Caco-2 (cell line): Measurements from ENCODE around the gene MRPL58. TPM values are rescaled to one million over a fixed set of nuclear protein-coding genes. Genes with fewer than 3 reads are reported as not detected.
A peak's percentile ranks its signal among the peaks of the same experiment; 100 is the strongest.

ENCODE experiments used
- BruUV-seq: library from RNA; stranded (reverse); fragments of 400-500 nt; replicated peaks from 2 replicates; lab custom pipeline; 2021; lab: Mats Ljungman, UMichigan
- CTCF ChIA-PET: fragments of 300-600 bp; sonication (Branson Sonifier 250); formaldehyde crosslinking; loops from one replicate; lab custom pipeline; 2022; ENCODE audit warnings: antibody characterized with exemption; lab: Charles Lee
- POLR2A ChIA-PET: fragments of 300-600 bp; sonication (Branson Sonifier 250); formaldehyde crosslinking; loops from one replicate; lab custom pipeline; 2022; ENCODE audit warnings: antibody characterized with exemption; lab: Charles Lee
- DNase-seq, 2 experiments: peaks; one replicate each; pipeline versions ENCODE4 v3.0.0 to v3.0.0-alpha.2; 2020 to 2022
- H3K27me3 ChIP-seq: replicated peaks from 2 replicates; pipeline ENCODE4 v1.6.0; 2011; ENCODE audit warnings: low read length; ENCODE audit not compliant: control insufficient read depth, insufficient read depth
- H3K36me3 ChIP-seq: 2 replicates; pipeline ENCODE4 v1.5.1; 2011; ENCODE audit warnings: low read length; ENCODE audit not compliant: control insufficient read depth, insufficient read depth
- H3K4me1 ChIP-seq: fragments of 250-450 bp; sonication (Bioruptor Pico); 2 replicates; pipeline ENCODE4 v1.5.1; 2020; ENCODE audit warnings: mild to moderate bottlenecking
- H3K4me3 ChIP-seq: 2 replicates; pipeline ENCODE4 v1.5.1; 2011; ENCODE audit warnings: low read depth, mild to moderate bottlenecking, control low read depth, low read length
- H3K9me3 ChIP-seq: fragments of 250-450 bp; sonication (Bioruptor Pico); 2 replicates; pipeline ENCODE4 v1.5.1; 2020; ENCODE audit warnings: mild to moderate bottlenecking, moderate library complexity
- H3K27ac Mint-ChIP-seq: one replicate; pipeline ENCODE4 v1.8.0; 2022; ENCODE audit warnings: mixed read lengths; ENCODE audit not compliant: unreplicated experiment
- H3K27me3 Mint-ChIP-seq: one replicate; pipeline ENCODE4 v1.8.0; 2022; ENCODE audit warnings: mixed read lengths; ENCODE audit not compliant: insufficient read depth, unreplicated experiment
- H3K36me3 Mint-ChIP-seq: one replicate; pipeline ENCODE4 v1.8.0; 2022; ENCODE audit warnings: mild to moderate bottlenecking, mixed read lengths; ENCODE audit not compliant: insufficient read depth, unreplicated experiment
- H3K4me1 Mint-ChIP-seq: one replicate; pipeline ENCODE4 v1.8.0; 2022; ENCODE audit warnings: low read depth, mixed read lengths; ENCODE audit not compliant: unreplicated experiment
- H3K4me3 Mint-ChIP-seq: one replicate; pipeline ENCODE4 v1.8.0; 2022; ENCODE audit warnings: mild to moderate bottlenecking, moderate library complexity, mixed read lengths; ENCODE audit not compliant: unreplicated experiment
- H3K9me3 Mint-ChIP-seq: one replicate; pipeline ENCODE4 v1.8.0; 2022; ENCODE audit warnings: mixed read lengths; ENCODE audit not compliant: unreplicated experiment
- CTCF ChIP-seq, 2 experiments: fragments of 200-600 bp in 1 of 2; IDR thresholded peaks; 1 replicate in 1 of 2; 2 replicates in 1 of 2; pipeline versions ENCODE4 v1.5.1 to v1.8.0; 2011 to 2022; ENCODE audit warnings: antibody characterized with exemption in 1 of 2, control low read depth in 1 of 2, inconsistent platforms in 1 of 2, low read depth in 1 of 2, low read length in 1 of 2, mild to moderate bottlenecking in 1 of 2, moderate library complexity in 1 of 2; ENCODE audit not compliant: insufficient read depth in 1 of 2, severe bottlenecking in 1 of 2, unreplicated experiment in 1 of 2
- intact Hi-C: fragments of 100-400 bp; cut with micrococcal nuclease; formaldehyde crosslinking; loops from one replicate; pipeline ENCODE4 v1.10.0; 2022; ENCODE audit not compliant: unreplicated experiment
- total RNA-seq: library from RNA; stranded (reverse); gene quantifications from 2 replicates; pipeline ENCODE4 v1.2.3, GENCODE V29; 2022

MRPL58 gene
- total RNA-seq, 1 experiment from 2014 or later = 61.0 TPM

DNA sequence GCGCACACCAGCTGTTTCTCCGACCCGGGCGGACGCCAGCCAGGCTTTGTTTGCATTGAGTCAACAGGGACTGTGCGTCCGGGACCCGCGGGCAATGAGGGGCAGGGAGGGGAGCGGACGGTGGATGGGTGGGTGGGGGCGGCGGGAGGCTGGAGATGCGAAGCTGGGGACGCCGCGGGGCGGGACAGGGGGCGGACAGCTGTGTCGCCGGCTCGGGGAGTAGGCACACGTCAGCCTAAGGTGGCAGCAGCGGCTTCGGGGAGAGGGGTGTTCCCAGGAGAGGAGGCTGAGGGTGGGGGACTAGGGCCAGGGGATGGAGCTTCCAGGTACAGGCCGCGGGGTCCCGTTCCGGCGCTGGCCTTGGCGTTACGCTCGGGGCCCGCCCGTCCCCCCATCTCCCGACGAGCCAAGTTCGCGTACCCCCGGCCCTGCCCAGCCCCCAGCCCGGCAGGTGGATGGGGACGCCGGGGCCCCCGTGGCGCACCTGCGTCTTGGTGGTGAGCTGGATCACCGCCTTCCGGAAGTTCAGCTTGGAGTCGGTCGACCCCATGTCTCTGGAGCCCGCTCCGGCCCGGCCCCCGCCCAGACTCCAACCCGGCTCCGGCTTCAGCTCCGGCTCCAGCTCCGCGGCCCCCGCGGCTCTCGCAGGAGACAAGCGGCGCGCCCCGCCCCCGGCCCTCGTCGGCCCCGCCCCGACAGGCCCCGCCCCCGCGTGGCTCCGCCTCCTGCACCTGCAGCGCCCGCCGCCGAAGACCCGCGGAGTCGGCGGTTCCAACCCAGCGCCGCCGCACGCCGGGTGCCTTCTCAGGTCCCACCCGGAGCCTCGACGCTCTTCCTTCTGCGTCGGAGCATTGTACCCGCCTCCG, 40.1 kb upstream of the MRPL58 start, which contains the start of gene HID1:
TSS of gene HID1 (minus strand) at position 653 of the 866 bp plus-strand sequence. CDS start at position 550, 103 bp downstream.
- DNase-seq = peak; percentile 75 to 87
- BruUV-seq = no TSS peak
- H3K27me3 Mint-ChIP-seq = peaks cover 2% of the 10 kb centered on the region
- H3K4me3 ChIP-seq = peak within 1 kb of the TSS; percentile 90
- H3K9me3 Mint-ChIP-seq = no peaks in the 10 kb centered on the region
- no peak for TF ChIP-seq CTCF (IDR thresholded peaks at IDR 0.05; ENCODE audit: insufficient read depth in 1 of 2, low read depth in 1 of 2, low read length in 1 of 2, severe bottlenecking in 1 of 2, unreplicated experiment in 1 of 2)
- no peaks in the 10 kb centered on the region for H3K36me3 ChIP-seq
- H3K4me1 ChIP-seq = peaks cover 36% of the 10 kb centered on the region
- ChIA-PET CTCF (interaction anchor here (0.7 to 4.7 kb wide), 8 partner anchors 10 to 99 kb away, joined by 3 to 61 read pairs (median 5); partner anchors contain the start of genes CDR2L, FDXR and MRPL58), POLR2A (interaction anchor here (0.7 to 2.6 kb wide), 8 partner anchors 10 to 99 kb away, joined by 3 to 19 read pairs (median 4); partner anchors contain the start of genes CDR2L, FDXR and MRPL58)
- no peaks in the 10 kb centered on the region for H3K9me3 ChIP-seq
- H3K4me1 Mint-ChIP-seq = peaks cover 28% of the 10 kb centered on the region
- no peaks in the 10 kb centered on the region for H3K27me3 ChIP-seq
- no peak within 1 kb of the TSS for H3K27ac Mint-ChIP-seq
- peak within 1 kb of the TSS; percentile 84 for H3K4me3 Mint-ChIP-seq
- intact Hi-C loops = loop anchor here (1.0 kb wide), 1 partner anchor 10 kb away; no protein-coding TSS in a partner anchor
- peaks cover 6% of the 10 kb centered on the region for H3K36me3 Mint-ChIP-seq

DNA sequence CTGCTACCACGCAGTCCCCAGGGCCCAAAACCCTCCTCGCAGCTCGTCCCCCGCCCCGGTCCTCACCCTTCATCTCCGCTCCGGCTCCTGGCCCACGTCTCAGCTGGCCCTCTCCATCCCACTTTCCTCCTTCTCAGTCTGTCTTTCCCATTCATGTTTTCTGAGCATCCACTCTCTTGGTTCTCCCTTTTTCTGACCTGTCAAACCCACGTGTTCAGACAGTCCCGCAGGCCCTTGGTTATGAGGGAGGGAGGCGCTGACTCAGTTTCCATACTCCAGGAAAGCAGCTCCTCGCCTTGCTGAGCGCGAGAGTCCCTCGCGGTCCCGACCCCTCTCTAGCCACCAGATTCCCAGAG, 39.5 kb upstream of the MRPL58 start:
- intact Hi-C loops = loop anchor here (1.0 kb wide), 1 partner anchor 9 kb away; no protein-coding TSS in a partner anchor
- BruUV-seq = no TSS peak
- no peak for TF ChIP-seq CTCF (IDR thresholded peaks at IDR 0.05; ENCODE audit: insufficient read depth in 1 of 2, low read depth in 1 of 2, low read length in 1 of 2, severe bottlenecking in 1 of 2, unreplicated experiment in 1 of 2)
- Mint-ChIP-seq H3K36me3 (peaks cover 6% of the 10 kb centered on the region), H3K4me3 (peak overlapping the region; percentile 84), H3K27me3 (peaks cover 2% of the 10 kb centered on the region), H3K4me1 (peaks cover 28% of the 10 kb centered on the region), H3K27ac (no peak overlapping the region), H3K9me3 (no peaks in the 10 kb centered on the region)
- H3K27me3 ChIP-seq = no peaks in the 10 kb centered on the region
- no peaks in the 10 kb centered on the region for H3K9me3 ChIP-seq
- H3K4me1 ChIP-seq = peaks cover 31% of the 10 kb centered on the region
- no peak for DNase-seq
- ChIA-PET POLR2A (interaction anchor here (0.7 to 2.6 kb wide), 8 partner anchors 10 to 100 kb away, joined by 3 to 19 read pairs (median 4); partner anchors contain the start of genes CDR2L, FDXR and MRPL58), CTCF (interaction anchor here (1.0 to 4.7 kb wide), 5 partner anchors 11 to 40 kb away, joined by 4 to 61 read pairs (median 11); partner anchors contain the start of genes CDR2L and MRPL58)
- H3K36me3 ChIP-seq = no peaks in the 10 kb centered on the region
- H3K4me3 ChIP-seq = peak overlapping the region; percentile 90

GRCh38 chr17:74975943-74976342, 36.5 kb upstream of the MRPL58 start:
- H3K9me3 ChIP-seq = no peaks in the 10 kb centered on the region
- H3K27me3 Mint-ChIP-seq = peaks cover 2% of the 10 kb centered on the region
- peaks cover 11% of the 10 kb centered on the region for H3K4me1 ChIP-seq
- no TSS peak for BruUV-seq
- DNase-seq = no peak
- TF ChIP-seq CTCF (IDR thresholded peaks at IDR 0.05; ENCODE audit: insufficient read depth in 1 of 2, low read depth in 1 of 2, low read length in 1 of 2, severe bottlenecking in 1 of 2, unreplicated experiment in 1 of 2) = no peak
- intact Hi-C loops = no loop called here
- POLR2A ChIA-PET = interaction anchor here (1.1 kb wide), 1 partner anchor 11 kb away, joined by 3 read pairs; the partner anchor contains the start of gene CDR2L
- H3K27me3 ChIP-seq = no peaks in the 10 kb centered on the region
- no peak overlapping the region for H3K4me3 ChIP-seq
- no peaks in the 10 kb centered on the region for H3K36me3 Mint-ChIP-seq
- H3K9me3 Mint-ChIP-seq = no peaks in the 10 kb centered on the region
- no peak overlapping the region for H3K27ac Mint-ChIP-seq
- H3K36me3 ChIP-seq = no peaks in the 10 kb centered on the region
- H3K4me1 Mint-ChIP-seq = peaks cover 7% of the 10 kb centered on the region
- CTCF ChIA-PET = interaction anchor here (1.0 kb wide), 1 partner anchor 14 kb away, joined by 3 read pairs; no protein-coding TSS in a partner anchor
- H3K4me3 Mint-ChIP-seq = no peak overlapping the region
